Left renal cortex interstitium (tissue), 4 donors: ENCODE data around the gene CNTNAP2. TPM values are rescaled to one million over a fixed set of nuclear protein-coding genes. Genes with fewer than 3 reads are reported as not detected.
"Not testable (repeated sequence)": the region's sequence is repeated elsewhere in the genome, so short reads cannot be mapped to it uniquely, and the experiment has no call there.

Experiments
- DNase-seq, 4 donors: peaks; one replicate each; pipeline ENCODE4 v3.0.0-alpha.2; 2013; ENCODE audit warnings: low read depth in 4 of 4, low spot score in 2 of 4, missing footprints in 1 of 4
- polyA plus RNA-seq, 4 donors: library from polyadenylated mRNA; unstranded; fragments of 120-200 nt; gene quantifications; one replicate each; pipeline ENCODE4 v1.2.1, GENCODE V29; 2013; ENCODE audit not compliant: insufficient read length in 4 of 4

Gene CNTNAP2
- polyA plus RNA-seq, 4 donors, result 22.3 to 27.6 (median 27.1) TPM

DNA sequence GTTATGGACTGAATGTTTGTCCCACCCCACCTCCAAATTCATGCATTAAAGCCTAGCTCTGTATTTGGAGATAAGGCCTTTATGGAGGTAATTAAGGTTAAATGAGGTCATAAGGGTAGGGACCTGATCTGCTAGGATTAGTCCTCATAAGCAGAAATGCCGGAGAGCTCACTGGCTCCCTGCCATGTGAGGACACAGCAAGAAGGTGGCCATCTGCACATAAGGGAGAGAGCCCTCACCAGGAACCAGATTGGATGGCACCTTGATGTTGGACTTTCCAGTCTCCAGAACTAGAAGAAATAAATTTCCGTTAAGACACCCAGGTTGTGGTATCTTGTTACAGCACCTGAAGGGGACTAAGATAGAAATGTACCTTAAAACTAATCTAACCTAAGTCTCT lies 1657.9 kb downstream of the CNTNAP2 start:
- DNase-seq, result no peak

DNA sequence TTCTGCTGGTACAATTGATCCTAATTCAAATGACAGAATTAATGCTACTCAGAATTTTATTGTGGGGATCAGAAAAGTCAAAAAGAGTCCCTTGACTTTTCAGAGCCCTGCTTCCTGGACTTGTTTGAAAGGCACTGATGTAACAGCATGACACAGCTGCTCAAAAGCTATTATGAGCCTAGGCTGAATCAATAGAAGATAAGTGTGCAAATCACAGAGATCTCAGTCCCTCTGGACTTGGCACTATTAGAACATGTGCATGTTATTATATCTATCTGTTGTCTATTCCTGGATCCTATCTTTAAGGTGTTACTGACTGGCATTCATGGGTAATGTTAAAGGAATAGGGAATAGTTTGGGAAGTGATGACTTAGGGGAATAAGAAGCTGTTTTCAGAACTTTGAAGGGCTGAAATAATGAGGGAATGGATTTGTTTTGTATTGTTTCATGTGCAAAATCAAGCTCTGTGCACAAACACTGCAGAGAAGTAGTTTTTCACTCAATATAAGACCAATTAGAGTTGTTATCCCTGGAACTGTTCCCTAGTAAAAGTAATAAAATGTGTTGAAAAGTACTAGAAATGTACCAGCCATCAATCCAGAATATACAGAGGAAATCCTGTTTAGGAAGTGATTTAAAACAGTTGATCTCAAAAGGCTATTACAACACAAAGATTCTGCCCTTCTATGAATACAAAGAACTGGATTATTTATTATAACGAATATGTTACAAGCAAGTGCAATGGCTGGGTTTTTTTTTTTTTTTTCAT lies 1659.1 kb downstream of the CNTNAP2 start:
- DNase-seq, result peak; percentile 3 to 26 (median 23)

DNA sequence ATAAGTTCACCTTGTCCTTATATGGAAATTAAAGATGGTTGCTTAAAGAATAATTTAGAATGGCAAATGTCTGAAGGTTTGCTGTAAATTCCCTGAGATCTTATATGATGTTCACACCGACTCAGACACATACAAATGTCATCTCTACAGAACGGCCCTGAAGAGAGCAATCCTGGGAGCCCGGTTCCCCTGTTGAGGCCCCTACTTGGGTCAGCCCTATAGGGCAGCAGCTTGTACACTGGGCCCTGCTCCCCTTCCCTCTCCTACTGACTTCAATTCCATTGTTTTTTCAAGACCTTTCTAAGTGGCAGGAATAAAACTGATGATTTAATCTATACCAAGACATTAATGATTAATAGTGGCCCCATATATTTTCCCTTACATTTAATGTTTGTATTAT lies 1660.7 kb downstream of the CNTNAP2 start:
- no peak for DNase-seq

DNA sequence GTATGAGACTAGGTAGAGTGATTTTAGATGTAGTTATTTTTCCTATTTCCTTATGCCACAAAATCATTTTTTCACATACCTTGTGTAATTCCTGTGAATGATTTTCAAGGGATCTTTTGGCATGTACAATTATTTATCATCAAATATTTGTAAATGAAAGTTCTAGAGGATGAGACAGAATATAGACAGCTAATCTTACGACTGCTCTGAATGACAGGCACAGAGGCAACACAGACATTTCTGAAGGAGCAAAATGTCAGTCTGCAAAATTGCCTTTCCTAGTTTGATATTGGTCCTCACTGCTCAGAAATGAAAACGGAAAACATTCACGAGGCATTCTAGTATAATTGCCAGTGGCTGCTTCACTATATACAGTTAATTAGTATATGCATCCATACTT lies 1663.3 kb downstream of the CNTNAP2 start:
- DNase-seq, result no peak

DNA sequence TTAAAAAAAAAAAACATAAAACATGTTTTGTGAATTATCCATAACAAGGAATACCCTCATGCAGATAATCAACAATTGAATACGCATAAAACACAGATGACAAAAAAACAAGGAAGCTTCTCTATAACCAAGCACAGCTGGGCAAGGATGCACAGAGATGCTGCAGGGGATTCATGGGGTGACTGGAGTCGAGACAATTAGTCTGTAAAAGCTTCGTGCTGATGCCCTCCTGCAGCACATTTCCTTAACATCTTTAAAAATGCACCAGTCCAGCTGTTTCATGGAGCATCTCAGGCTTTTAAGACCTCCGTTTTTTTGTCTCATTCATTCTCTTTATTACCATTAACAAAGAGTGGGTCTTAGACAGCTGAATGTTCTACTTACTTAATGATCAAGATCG lies 1680.0 kb downstream of the CNTNAP2 start:
- no peak for DNase-seq

DNA sequence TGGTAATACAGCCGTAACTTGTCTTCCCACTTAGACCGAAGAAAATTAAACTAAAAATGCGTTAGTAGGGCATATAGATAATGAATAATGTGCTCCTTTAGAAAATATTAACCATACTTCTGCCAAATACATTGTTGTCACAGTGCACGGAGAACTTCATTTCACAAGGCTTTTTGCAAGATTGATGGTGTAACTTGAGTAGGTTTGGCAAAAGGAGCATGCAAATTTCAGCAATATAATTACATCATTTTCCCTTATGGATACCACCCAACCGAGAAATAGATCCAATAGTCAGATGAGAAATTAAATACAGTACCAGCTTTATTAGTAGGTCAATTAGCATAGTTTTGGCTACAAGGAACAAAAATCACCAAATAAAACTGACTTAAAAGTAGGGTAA lies 1681.4 kb downstream of the CNTNAP2 start:
- DNase-seq, result no peak

DNA sequence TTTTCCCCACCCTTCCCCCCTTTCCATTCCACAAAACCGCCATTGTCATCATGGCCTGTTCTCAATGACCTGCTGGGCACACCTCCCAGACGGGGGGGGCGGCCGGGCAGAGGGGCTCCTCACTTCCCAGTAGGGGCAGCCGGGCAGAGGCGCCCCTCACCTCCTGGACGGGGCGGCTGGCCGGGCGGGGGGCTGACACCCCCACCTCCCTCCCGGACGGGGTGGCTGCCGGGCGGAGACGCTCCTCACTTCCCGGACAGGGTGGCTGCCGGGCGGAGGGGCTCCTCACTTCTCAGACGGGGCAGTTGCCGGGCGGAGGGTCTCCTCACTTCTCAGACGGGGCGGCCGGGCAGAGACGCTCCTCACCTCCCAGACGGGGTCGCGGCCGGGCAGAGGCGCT lies 1685.2 kb downstream of the CNTNAP2 start:
- not testable (repeated sequence) for DNase-seq

DNA sequence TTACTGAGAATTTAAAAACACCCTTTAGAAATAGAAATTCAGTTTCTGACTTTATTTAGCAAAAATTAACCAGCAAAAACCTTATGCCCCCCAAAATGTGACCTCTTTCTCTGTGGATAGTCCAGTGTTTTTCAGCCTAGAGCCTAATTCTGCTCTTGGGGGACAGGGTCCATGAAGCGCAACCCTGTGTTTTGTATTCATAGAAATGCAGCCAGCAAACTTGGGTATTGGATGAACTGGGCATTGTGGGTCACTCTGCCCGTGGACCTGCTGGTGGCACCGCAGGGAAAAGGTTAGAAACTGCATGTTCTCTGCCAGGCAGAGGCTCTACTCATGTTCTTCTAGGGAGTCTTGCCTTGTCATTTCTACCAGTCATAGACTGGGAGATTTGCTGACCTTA lies 1686.5 kb downstream of the CNTNAP2 start:
- no peak for DNase-seq

DNA sequence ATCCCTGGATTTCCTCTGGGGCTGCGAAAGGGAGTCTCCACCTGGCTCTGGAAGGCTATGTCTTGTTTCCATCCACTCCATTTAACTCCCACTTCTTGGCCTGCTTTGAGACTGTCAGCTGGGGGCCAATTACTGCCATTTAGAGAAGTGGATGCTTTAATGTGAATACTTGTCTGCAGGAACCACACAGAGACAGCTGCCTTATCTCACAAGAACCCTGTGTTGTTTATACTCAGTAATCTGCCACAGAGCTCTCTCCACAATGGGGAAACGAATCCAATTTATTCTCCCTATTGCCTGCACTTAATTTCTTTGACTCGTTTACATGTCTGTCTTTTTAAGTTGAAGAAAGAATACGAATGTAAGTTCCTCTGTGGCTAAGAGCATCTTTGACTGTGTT lies 1687.0 kb downstream of the CNTNAP2 start:
- peak; percentile 3 to 33 (median 20) for DNase-seq

DNA sequence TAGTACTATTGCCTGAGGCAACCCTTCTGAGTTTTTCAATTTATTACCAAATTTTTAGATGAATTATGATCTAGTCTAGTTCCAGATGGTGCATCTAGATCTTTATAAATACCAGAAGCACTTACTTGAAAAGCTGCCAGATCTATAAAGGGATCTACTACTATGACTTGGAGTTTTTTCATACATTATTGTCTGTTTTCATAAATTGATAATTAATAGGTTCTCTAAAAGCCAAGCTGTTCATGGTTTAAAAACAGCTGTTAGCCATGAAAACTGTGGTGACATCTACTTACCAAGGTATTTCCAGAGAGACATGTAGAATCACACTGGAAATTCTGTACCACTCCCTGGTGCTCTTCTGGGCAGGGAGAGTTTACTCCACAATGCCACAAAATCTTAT lies 1687.4 kb downstream of the CNTNAP2 start:
- DNase-seq, result no peak

DNA sequence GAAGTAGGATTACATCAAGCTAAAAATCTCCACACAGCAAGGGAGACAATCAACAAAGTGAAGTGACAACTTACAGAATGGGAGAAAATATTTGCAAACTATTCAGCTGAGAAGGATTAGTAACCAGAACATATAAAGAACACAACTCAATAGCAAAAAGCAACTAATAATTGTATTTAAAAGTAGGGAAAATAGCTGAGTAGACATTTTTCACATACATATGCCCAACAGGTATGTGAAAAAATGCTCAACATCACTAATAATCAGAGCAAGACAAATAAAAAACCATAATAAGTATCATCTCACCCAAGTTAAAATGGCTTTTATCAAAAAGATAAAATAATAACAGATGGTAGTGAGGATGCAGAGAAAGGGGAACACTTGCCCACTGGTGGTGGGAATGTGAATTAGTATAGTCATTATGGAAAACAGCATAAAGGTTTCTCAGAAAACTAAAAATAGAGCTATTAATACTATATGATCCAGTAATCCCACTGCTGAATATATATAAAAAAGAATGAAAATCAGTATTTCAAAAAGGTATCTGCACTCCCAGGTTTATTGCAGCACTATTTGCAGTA lies 1689.5 kb downstream of the CNTNAP2 start:
- no peak for DNase-seq

DNA sequence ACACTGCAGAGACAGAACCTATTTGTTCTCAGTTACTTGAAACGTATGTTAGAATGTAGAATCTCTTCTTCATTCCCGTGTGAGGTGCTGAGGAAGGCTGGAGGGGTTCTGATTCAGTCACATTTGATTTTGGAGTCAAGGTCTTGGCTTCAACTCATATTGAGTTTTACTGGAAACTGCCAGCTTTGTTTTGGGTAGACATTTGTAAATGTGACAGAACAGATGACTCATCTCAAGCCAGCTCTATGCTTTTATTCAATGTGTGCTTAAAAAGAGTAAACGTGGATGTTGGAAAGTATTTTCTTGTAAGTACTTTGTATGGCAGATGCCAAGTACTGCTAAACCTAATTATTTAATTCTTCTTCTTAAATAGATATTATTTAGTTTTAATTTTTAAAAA lies 1693.2 kb downstream of the CNTNAP2 start:
- DNase-seq, result no peak

DNA sequence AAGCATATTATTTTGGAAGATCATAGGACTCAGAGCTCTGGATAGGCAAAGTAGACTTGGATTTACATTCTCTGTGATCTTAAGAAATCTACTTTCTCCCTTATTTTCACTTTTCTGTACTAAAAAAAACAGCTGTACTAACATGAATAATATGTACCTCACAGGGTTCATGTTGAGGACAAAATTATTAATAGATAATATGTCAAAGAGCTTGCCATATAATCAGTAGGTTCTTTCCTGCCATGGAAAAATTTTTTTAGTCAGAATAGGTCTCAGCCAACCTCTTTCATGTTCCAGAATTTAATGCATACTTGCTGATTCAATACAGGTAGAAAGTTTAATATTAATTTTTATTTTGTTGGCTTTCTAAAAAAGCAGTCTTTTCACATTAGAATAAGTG lies 1693.7 kb downstream of the CNTNAP2 start:
- no peak for DNase-seq

DNA sequence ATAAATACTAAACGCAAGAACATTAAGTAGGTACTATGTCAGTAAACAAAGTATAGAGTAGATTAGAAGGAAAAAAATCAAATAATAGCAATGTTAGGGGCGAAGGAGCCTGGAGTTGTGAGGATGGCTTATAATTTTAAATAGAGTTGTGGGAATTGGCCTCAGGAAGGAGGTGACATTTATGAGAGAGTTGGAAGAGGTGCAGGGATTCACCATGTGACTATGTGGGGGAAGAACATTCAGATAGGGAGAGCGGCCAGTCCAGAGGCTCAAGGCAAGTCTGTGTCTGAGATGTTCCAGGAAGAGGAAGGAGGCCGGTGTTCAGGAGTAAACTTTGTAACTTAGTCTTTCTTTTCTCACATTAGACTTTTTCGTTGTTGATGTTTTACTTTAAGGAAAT lies 1695.3 kb downstream of the CNTNAP2 start:
- no peak for DNase-seq

DNA sequence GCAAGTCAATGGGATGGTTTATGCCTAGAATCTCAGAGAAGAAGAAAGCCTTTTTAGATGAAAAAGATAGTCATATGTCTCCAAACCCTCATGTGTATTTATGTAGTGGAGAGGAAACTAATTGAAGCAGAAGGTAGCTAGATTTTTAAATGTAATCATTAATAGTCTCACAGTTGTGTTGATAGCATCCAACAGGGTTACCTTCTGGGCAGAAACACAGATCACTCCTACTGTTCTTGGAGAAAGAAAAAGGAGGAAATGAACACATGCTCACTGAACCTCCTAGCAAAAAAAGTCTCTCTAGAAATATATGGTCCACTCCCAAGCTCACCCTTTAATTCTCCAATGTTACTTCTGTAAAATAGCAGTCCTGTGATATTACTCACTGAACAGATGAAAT lies 1696.7 kb downstream of the CNTNAP2 start:
- no peak for DNase-seq

DNA sequence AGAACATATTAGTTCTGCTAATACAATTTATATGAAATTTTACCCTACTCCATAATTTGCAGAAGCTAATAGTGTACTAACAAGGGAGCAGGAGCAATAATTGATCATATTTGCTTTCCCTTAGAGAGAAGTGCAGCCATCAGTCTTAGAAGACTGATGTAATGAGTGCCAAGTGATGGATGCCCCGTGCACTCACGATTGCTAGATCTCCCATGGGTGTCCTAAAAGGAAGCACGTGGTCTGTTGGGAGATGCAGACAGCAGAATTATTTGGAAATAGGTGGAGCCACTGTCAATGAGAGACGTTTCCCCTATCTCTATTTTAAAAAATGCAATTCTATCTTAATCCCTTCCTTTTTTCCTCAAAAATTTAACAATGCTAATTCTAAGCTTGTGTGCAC lies 1701.7 kb downstream of the CNTNAP2 start:
- DNase-seq, result no peak

DNA sequence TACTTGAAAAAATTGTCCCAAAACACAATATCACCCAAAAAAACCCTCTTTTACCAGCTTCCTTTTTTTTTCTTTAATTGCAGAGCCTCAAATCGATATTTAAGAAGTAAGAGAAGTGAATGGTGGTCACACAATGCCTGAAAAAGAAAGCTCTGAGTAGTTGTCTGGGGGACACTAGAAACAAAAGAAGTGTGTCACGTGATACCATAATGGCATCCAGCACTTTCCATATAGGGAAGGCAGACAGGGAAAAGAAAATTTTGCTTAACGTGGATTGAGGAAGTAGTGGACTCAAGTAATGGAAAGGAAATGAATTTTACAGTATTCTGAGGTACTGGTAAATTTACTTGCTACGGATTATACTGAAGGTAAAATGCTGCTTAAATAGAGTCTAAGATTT lies 1708.1 kb downstream of the CNTNAP2 start:
- no peak for DNase-seq

DNA sequence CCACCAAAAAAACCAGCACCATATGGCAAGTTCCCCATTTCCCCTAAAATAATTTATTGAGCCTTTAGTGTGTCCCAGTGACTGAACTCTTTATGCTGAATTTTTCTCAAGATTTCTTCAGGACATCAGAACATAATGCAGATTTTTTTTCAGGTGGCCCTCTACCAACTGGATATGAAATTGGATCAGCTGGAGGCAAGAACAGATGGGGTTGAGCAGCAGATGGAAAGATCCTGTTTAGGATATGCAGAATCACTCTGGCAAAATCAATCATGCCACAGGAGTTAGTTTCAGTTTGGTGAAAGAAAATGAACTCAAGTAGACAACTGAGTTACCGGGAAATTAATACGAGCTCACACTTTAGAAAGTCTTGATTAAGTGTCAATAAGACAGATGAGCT lies 1712.4 kb downstream of the CNTNAP2 start:
- DNase-seq, result no peak

DNA sequence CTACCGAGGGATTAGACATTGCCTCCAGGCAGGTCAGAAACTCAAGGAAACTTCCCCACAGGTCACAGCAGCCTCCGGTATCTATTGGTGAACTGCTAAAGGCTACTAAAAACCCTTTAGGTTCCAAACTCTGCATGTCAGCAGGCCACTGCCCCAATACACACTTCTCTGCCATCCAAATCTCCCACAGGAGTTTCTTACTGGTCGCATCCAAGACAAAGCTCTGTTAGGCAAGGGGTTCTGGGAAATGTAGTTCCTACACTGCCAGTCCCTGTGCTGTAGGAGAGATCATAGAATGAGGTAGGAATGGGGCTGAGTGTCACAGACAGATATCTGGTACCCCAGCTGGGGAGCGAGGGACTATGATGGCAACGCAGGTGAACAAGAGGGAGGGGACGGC lies 1717.0 kb downstream of the CNTNAP2 start:
- no peak for DNase-seq

DNA sequence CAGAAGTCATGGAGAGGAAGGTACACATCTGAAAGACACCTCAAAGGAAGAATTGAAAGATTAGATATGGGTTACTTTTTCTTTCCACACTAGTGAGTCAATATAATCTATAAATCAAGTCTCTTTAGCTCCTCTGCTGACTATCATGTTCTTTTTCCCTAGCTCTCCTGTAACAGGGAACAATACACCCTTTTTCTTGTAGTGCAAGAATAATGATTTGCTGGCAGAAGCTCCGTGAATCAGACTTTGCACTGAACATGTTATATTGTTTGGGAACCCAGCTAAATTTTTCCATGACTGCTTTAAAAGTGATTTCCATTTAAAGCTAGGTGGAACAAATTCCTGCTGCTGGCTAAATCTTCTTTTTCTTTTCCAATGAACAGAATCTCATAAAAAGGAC lies 1717.4 kb downstream of the CNTNAP2 start:
- no peak for DNase-seq

DNA sequence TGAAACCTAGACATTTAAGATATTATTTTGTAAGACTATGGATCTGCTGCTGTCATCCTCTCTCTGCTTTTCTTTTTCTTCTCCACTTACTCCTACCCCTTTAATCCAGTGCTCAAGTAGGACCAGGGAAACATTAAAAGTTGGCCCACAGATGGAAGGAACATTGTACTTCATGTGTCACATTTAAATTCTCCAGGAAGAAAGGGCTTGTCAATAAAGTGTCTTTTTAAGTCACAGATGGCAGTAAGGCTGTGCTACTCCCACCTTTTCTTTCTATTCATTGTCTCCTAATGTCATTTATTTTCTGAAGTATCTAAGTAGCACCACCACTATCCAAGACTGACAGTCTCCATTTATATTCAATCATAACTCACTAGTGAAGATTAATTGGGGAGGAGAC lies 1736.2 kb downstream of the CNTNAP2 start:
- no peak for DNase-seq
